GM21381 (cell line): ENCODE results near the gene AUTS2.
"Not testable (repeated sequence)": the region's sequence is repeated elsewhere in the genome, so short reads cannot be mapped to it uniquely, and the experiment has no call there.

ENCODE experiments used
- ATAC-seq: cut with Tn5 transposase; IDR thresholded peaks from one replicate; pipeline ENCODE4 v1.9.1; 2021; ENCODE audit warnings: mild to moderate bottlenecking, moderate library complexity; ENCODE audit not compliant: unreplicated experiment

The AUTS2 gene

DNA sequence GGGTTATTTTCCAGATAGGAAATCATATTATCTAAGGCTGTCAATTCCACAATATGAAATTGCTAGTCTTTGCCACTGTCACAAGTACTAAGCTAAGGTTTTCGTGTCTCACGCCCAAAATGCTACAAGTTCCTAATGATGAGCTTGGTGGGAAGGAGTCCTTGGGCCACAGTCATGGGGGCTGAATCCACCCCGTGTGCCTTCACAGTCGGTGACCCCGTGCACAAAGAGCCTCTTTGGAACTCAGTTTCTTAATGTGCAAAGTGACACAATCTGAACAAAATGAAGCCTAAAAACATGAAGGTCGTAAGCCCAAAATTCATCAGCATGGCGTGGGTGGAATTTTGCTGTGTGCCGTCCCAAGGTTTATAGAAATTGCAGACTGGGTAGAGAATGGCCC lies 1196.7 kb downstream of the AUTS2 start:
- ATAC-seq = no peak

DNA sequence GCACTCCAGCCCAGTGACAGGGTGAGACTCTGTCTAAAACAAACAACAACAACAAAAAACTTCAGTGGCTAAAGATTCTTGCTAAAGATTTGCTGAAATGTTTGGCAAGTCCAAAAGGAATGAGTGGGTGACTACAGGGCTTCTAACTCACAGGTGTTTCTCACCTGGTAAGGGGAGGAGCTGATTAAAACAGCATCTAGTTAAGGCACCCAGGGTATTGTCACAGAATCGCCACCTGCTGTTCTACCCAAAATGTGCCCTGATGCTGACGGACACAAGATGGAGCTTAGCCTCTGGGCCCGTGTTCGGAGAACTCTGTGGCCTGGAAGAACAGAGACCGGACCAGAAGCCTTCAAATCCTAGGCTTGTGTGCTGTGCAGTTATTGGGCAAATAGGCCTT lies 1197.7 kb downstream of the AUTS2 start:
- no peak for ATAC-seq

DNA sequence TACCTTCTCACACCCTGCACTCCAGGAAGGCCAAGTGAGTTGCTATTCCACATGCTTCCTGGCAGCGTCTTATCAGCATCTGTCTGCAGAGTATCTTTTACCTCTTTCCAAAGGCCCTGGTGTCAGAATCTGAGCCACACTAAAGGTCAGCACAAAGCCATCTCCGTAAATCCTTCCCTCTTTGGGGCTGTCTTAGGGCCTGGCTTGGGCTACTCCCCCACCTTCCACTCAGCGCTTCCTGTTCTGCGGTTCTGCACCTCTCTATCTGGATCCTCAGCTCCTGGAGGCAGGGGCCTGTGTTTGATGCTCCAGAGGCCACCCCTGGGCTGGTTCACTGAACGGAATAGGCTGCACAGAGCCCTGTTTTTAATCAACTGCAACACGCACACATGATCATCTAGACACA lies 1198.8 kb downstream of the AUTS2 start:
- no peak for ATAC-seq

DNA sequence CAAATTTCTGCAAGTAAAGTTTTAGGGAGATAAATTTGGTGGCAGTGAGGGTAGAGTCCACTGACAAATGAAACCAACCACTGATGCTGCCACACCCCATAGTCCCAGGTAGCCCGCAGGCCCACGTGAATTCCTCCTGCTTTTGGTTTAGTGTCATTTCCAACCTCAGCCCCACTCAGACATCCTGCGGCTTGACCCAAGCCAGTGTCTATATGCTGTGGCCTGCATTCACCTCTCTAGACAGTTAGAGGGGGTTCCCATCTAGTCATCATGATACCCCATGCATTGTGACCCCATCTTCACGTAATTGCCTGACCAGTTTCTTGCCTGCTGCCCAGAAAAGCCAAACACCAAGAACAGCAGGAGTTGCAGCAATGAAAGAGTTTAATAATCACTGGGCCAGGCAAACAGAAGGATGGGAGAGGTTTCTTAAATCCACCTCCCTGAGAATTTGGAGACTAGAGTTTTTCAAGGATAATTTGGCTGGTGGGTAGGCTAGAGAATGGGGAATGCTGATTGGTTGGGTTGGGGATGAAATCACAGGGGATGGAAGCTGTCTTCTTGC lies 1201.6 kb downstream of the AUTS2 start:
- no peak for ATAC-seq

DNA sequence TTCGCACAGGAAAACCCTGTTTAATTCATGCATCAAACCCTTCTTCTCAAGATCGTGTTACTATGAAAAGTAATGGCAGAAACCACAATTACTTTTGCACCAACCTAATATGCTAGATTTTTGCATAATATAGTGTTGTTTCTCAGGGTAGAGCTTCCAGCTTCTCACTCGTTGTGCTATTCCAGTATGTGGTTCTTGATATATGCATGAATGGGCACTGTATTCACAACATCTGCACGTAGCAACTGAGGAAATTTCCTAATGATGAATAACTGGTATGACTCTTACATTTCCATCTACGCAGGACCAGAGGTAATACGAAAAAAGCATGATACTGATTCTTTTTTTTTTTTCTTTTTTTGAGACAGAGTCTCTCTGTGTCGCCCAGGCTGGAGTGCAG lies 1207.1 kb downstream of the AUTS2 start:
- ATAC-seq = no peak

DNA sequence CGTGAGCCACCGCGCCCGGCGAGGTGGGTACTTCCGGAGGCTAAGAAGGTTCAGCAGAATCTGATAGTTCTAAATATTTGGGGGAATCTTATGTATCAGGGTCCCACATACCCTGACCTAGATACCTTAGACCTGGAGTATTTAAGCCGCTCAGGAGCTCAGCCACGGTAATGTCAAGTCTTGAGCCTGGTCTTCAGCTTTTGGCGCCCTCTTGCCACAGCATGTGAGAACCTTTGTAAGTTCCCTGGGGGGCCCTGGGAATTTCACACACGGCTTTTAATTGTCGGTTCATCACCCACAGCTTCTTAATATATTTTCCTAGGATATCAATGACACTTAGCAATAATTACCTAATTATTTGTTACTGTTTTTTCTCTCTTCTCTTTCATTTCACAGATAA lies 1209.4 kb downstream of the AUTS2 start:
- no peak for ATAC-seq

DNA sequence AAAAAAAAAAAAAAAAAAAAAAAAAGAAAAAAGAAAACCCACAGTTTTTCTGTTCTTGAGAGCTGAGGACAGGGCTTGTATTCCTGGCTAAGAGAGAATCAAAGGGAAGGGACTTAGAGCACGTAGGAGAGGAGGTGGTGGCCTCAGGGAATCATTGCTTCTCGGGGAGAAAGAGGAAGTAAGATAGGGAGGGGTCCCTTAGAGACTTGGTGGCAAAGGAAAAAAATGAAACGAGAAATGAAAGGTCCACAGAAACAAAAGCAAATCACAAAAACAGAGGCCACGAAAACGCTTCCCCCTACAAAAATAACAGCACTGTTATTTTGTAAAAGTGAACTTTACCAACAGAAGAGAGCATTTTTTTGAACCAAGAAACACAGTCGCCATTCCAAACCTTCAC lies 1210.6 kb downstream of the AUTS2 start:
- ATAC-seq = no peak

DNA sequence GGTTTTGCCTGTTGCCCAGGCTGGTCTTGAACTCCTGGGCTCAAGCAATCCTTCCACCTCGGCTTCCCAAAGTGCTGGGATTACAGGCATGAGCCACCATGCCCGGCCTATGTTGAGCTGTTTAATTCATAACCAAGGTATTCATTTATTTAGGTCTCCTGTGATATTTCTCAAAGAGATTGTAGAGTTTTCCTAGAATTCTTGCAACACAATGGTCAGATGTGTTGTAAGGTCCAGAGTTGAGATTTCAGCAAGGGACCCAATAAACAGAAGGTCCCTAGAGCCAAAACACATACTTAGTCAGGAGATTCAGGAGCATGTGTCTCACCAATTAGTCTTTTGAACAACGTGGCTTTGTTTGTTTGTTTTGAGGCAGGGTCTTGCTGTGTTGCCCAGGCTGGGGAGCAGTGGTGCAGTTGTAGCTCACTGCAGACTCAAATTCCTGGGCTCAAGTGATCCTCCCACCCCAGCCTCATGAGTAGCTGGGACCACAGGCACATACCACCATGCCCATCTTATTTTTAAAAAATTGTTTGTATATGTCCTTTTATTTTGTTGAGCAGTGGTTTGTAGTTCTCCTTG lies 1212.4 kb downstream of the AUTS2 start:
- ATAC-seq = no peak

DNA sequence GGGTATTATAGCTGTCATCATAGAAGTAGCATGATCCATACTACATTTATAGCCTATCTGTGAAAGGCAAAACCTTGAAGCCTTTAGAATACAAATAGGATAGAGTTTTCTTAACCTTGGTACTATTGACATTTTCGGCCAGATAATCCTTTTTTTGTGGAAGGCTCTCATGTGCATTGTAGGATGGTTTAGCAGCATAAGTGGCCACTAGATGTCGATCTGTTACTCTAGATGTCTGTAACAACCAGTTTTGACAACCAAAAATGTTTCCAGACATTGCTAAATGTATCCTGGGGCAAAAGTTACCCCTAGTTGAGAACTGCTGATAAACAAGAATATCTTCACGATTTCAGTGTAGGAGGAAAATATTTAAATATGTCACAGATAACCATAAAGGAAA lies 1214.2 kb downstream of the AUTS2 start:
- no peak for ATAC-seq

DNA sequence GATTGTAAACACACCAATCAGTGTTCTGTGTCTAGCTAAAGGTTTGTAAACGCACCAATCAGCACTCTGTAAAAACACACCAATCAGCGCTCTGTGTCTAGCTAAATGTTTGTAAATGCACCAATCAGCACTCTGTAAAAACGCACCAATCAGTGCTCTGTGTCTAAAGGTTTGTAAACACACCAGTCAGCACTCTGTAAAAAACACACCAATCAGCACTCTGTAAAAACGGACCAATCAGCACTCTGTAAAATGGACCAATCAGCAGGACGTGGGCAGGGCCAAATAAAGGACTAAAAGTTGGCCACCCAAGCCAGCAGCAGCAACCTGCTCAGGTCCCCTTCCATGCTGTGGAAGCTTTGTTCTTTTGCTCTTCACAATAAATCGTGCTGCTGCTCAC lies 1224.2 kb downstream of the AUTS2 start:
- not testable (repeated sequence) for ATAC-seq

DNA sequence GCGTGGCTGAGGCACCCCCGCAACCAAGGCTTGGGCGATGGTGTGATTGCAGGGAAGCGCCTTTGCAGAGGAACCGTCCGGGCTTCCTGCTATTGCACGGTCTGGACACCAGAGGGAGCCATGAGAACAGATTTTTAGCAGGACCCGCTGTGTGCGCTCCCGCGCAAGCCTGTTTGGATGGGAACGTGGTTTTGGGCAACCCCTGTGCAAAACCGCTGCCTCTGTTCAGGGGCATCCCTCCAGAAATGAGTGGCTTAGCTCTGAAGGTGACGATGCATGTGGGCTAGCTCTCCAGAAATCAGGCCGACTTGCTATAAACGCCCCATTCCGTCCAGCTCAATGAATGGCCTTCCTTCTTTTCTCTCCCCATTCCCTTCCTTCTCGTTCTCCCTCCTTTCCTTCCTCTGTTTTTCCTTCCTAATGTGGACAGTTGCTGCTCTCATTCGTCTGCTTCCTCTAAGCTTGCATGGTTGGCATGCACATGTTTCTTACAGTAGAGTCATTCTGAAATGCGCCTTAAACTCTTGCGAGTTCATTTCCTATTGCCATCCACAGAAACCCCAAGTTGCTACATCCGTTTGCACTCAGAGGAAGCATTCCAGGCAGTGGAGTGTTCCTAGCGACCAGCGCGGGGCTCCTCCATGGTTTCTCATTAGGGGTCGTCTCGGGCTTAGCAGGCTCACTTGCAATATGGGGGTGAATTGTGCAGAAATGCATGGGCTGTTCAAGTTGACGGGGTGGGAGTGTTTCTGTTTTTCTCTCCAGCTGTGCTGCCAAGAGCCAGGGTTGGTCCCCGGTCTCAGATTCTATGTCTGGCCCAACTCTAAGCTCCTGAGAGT lies 1231.2 kb downstream of the AUTS2 start:
- no peak for ATAC-seq

DNA sequence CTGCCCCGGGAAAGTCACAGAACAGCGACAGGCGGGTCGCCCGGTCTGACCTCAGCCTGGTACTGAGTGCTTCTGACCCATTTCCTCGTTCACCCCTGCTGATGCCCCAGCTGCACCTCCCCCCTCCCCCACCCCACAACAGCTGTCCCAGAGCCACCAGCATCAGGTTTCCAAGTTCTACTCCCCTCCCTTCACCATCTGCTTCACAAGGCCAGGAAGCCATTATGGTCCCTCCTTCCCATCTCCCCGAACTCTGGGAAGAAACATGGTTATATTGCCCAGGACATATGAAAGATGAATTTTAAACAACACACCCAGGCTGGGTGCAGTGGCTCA lies 1231.8 kb downstream of the AUTS2 start:
- ATAC-seq = no peak

DNA sequence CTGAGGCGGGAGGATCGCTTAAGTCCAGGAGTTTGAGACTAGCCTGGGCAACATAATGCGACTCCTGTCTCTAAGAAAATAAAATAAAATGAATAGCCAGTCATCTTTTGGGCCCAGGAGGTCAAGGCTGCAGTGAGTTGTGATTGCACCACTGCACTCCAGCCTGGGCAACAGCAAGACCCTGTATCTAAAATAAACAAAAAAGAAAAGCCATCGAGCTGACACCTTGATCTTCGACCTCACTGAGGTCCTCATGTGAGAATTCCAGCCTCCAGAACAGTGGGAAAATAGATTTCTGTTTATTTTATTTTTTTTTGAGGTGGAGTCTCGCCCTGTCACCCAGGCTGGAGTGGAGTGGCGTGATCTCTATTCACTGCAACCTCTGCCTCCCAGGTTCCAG lies 1232.2 kb downstream of the AUTS2 start:
- ATAC-seq = no peak

DNA sequence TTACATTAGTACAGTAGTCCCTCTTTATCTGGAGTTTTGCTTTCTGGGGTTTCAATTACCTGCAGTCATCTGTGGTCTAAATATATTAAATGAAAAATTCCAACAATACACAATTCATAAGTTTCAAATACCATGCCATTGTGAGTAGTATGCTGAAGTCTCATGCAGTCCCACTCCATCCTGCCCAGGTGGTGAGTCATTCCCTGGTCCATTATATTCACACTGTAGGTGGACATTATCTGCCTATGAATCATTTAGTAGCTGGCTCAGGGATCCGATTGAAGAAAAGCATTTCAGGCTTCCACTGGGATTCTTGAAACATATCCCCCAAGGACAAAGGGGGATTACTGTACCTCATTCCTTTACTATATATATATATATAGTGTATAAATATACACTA lies 1235.5 kb downstream of the AUTS2 start:
- no peak for ATAC-seq

DNA sequence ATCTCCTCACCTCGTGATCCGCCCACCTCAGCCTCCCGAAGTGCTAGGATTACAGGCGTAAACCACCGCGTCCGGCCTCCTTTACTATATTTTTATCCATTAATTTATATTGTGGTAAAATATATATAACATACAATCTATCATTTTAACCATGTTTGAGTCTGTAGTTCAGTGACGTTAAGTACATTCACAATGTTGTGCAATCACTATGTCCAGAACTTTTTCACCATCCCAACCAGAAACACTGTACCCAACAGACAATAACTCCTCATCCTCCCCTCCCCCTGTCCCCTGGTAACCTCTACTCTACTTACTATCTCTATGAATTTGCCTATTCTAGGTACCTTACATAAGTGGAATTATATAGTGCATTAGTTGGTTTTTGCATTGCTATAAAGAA lies 1236.1 kb downstream of the AUTS2 start:
- ATAC-seq = no peak

DNA sequence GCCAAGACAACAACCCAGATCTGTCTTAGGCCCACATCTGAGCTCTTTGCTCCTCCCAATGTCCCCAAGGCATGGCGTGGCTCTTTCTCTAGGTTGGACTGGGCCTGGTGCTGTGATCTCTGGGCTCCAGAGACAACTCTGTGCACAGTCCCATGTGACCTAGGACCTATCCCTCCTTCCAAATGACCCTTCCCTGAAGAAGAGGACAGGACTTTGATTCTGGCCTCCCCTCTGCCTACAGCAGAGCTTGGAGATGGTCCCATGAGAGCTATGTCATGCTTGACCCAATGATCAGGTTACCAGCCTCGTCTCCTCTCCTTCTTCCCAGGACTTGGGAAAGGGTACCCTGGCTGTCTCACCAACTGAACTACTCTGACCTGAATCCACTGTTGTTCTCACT lies 1237.4 kb downstream of the AUTS2 start:
- ATAC-seq = no peak

DNA sequence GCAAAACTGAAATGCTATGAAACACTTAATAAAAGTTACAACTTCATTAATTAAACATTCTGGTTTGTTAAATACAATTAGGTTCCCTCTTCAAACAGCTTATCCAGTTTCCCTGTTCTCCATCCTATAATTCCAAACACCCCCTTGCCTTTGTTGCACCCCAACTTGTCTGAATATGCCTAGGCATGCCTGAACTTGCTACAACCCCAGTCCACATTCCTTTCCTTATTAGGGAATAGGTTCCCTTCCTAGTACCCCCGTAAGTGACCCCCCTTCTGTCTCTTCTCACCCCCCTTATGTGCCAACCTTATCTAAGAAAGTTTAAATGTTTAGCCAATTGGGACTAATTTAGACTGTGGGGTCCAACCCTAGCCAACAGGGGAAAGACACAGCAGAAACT lies 1238.0 kb downstream of the AUTS2 start:
- ATAC-seq = no peak

DNA sequence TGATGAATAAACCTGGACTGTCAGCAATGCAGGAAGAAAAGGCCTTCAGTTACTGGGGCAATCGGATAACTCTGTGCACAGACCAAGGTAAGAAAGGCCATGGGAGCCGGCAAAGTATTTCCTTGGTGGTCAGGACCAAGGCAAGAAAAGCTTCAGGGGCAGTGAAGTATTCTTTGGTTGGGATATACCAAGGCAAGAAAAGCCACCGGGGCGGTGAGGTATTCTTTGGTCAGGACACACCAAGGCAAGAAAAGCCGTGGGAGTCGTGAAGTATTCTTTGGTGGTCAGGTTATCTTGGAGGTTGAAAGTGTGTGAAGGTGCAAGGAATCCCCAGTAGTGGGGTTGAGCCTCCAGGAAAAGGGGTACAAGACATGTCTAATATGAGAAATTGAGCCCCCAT lies 1238.7 kb downstream of the AUTS2 start:
- no peak for ATAC-seq

DNA sequence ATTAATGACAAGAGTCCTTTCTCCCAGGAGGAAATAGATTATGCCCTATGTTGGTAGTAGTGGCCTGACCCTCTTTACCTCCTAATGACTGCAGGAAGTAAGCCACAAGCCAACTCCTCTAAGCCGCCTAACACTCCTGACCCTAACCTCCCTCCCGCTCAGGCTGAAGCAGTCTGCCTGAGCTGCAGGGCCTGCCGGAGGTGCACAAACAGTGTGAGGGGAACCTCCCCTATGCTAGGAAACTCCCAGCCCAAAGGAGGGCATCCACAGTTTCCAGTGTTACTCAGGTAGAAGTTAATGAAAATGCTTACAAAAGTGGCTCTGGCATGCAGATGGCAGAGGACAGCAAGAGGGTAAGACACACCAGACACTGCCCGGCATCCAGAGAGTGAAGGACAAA lies 1239.3 kb downstream of the AUTS2 start:
- no peak for ATAC-seq

DNA sequence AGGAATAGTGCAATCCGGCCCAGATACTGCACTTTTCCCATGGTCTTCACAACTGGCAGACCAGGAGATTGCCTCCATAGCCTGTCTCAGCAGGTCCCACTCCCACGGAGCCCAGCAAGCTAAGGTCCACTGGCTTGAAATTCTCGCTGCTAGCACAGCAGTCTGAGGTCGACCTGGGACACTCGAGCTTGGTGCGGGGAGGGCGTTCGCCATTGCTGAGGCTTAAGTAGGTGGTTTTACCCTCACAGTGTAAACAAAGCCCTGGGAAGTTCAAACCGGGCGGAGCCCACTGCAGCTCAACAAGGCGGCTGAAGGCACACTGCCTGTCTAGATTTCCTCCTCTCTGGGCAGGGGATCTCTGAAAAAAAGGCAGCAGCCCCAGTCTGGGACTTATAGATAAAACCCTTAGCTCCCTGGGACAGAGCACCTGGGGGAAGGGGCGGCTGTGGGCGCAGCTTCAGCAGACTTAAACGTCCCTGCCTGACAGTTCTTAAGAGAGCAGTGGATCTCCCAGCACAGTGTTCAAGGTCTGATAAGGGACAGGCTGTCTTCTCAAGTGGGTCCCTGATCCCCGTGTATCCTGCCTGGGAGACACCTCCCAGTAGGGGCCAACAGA lies 1240.1 kb downstream of the AUTS2 start:
- no peak for ATAC-seq
